HS-27A (cell line): ENCODE results near the gene FBXL17.
"Not testable (repeated sequence)": the region's sequence is repeated elsewhere in the genome, so short reads cannot be mapped to it uniquely, and the experiment has no call there.

Experiments used
- DNase-seq: peaks from one replicate; pipeline ENCODE4 v3.0.0-alpha.2; 2012; ENCODE audit warnings: low read depth, missing footprints

FBXL17 gene

GRCh38 chr5:108249095-108249784 lies 132.7 kb downstream of the FBXL17 start:
- no peak for DNase-seq

GRCh38 chr5:108238936-108239887 lies 142.7 kb downstream of the FBXL17 start:
- no peak for DNase-seq

GRCh38 chr5:108238461-108238860 lies 143.4 kb downstream of the FBXL17 start:
- no peak for DNase-seq

- no peak for DNase-seq
These were observed 148.2 kb downstream of the FBXL17 start for GRCh38 chr5:108233617-108234155.

GRCh38 chr5:108232805-108233204 lies 149.1 kb downstream of the FBXL17 start:
- DNase-seq: no peak

GRCh38 chr5:108222011-108222410 lies 159.9 kb downstream of the FBXL17 start:
- no peak for DNase-seq

GRCh38 chr5:108220834-108221233 lies 161.1 kb downstream of the FBXL17 start:
- DNase-seq: no peak

- DNase-seq: peak; percentile 19
These were observed 165.0 kb downstream of the FBXL17 start for GRCh38 chr5:108216890-108217289.

- DNase-seq: no peak
These were observed 167.0 kb downstream of the FBXL17 start for GRCh38 chr5:108214857-108215256.

GRCh38 chr5:108212775-108213346 lies 169.0 kb downstream of the FBXL17 start:
- DNase-seq: no peak

- no peak for DNase-seq
These were observed 175.2 kb downstream of the FBXL17 start for GRCh38 chr5:108206707-108207106.

- no peak for DNase-seq
These were observed 180.2 kb downstream of the FBXL17 start for GRCh38 chr5:108201721-108202120.

GRCh38 chr5:108196276-108196675 lies 185.6 kb downstream of the FBXL17 start:
- DNase-seq: no peak

- DNase-seq: peak; percentile 36
These were observed 188.7 kb downstream of the FBXL17 start for GRCh38 chr5:108193021-108193795.

GRCh38 chr5:108184940-108185339 lies 197.0 kb downstream of the FBXL17 start:
- DNase-seq: no peak

GRCh38 chr5:108181975-108182374 lies 199.9 kb downstream of the FBXL17 start:
- DNase-seq: no peak

- DNase-seq: no peak
These were observed 207.6 kb downstream of the FBXL17 start for GRCh38 chr5:108174286-108174685.

GRCh38 chr5:108171759-108172158 lies 210.1 kb downstream of the FBXL17 start:
- no peak for DNase-seq

- DNase-seq: no peak
These were observed 213.0 kb downstream of the FBXL17 start for GRCh38 chr5:108168915-108169314.

- no peak for DNase-seq
These were observed 214.7 kb downstream of the FBXL17 start for GRCh38 chr5:108167174-108167573.

GRCh38 chr5:108164574-108164973 lies 217.3 kb downstream of the FBXL17 start:
- no peak for DNase-seq

- not testable (repeated sequence) for DNase-seq
These were observed 229.0 kb downstream of the FBXL17 start for GRCh38 chr5:108152854-108153253.
